ENCODE data around the gene KIT. TPM values are rescaled to one million over a fixed set of nuclear protein-coding genes. Genes with fewer than 3 reads are reported as not detected.

Gene KIT
- total and polyA plus RNA-seq, 2 of the 13 experiments (the other 11 are each of a cell fraction or from before 2014, with no cell fraction given), result not detected

GRCh38 chr4:54696649-54697048 lies 38.9 kb downstream of the KIT start:
- Histone ChIP-seq H3K27ac (ENCODE audit: extremely low read length, insufficient read depth, low read length) (no peak overlapping the region), H3K4me1 (ENCODE audit: insufficient read depth, low read length) (no peaks in the 10 kb centered on the region), H3K36me3 (replicated peaks in 1 of 2; ENCODE audit: control insufficient read depth in 1 of 2, insufficient read depth in 2 of 2, low read length in 2 of 2) (no peaks in the 10 kb centered on the region), H4K20me1 (ENCODE audit: insufficient read depth, low read length) (no peaks in the 10 kb centered on the region), H3K9ac (ENCODE audit: insufficient read depth, low read depth, low read length) (no peak overlapping the region), H3K4me2 (ENCODE audit: low read depth, low read length) (no peak overlapping the region), H3K4me3 (replicated peaks in 1 of 3; ENCODE audit: insufficient read depth in 1 of 3, low read depth in 2 of 3, low read length in 3 of 3) (no peak overlapping the region), H2AFZ (ENCODE audit: low read length) (no peak overlapping the region), H3K9me3 (ENCODE audit: low read length) (no peaks in the 10 kb centered on the region), H3K79me2 (ENCODE audit: insufficient read depth, low read length) (no peaks in the 10 kb centered on the region), H3K27me3 (ENCODE audit: control insufficient read depth in 1 of 2, insufficient read depth in 2 of 2, low read length in 2 of 2) (no peaks in the 10 kb centered on the region; a peak in 2 of 5 replicates)
- WGBS (ENCODE audit: low lambda C conversion rate), result 37% methylated on average over 5 of the region's 5 CpGs
- ATAC-seq (no peak), DNase-seq (ENCODE audit: low spot score) (no peak), FAIRE-seq (no peak)
- TF ChIP-seq ZNF329 (CRISPR knock-in tag; IDR thresholded peaks at IDR 0.05; ENCODE audit: low read depth), result no peak
- no peak for TF ChIP-seq SIN3A (IDR thresholded peaks at IDR 0.05; ENCODE audit: borderline replicate concordance, low read depth, low read length)
- no peak for TF ChIP-seq HMGXB4 (CRISPR knock-in tag; IDR thresholded peaks at IDR 0.05; ENCODE audit: borderline replicate concordance in 1 of 2, low read depth in 1 of 2)
- TF ChIP-seq ZKSCAN8 (CRISPR knock-in tag; IDR thresholded peaks at IDR 0.05; ENCODE audit: borderline replicate concordance), result no peak
- TF ChIP-seq LRRFIP1 (CRISPR knock-in tag; conservative IDR thresholded peaks at IDR 0.05), result no peak
- no peak for TF ChIP-seq MYPOP (CRISPR knock-in tag; IDR thresholded peaks at IDR 0.05)
- no peak for TF ChIP-seq MZF1 (CRISPR knock-in tag; IDR thresholded peaks at IDR 0.05; ENCODE audit: borderline replicate concordance)
- no peak for TF ChIP-seq MTF2 (CRISPR knock-in tag; IDR thresholded peaks at IDR 0.05; ENCODE audit: borderline replicate concordance)
- no peak for TF ChIP-seq DRAP1 (CRISPR knock-in tag; IDR thresholded peaks at IDR 0.05)
- TF ChIP-seq ZNF276 (CRISPR knock-in tag; IDR thresholded peaks at IDR 0.05; ENCODE audit: low read depth), result no peak
- intact Hi-C loops (cut with micrococcal nuclease; ENCODE audit: unreplicated experiment) (no loop called here), in situ Hi-C loops (cut with HindIII; ENCODE audit: extremely low pct_ligation_motif_present, low pct_unique_long_range_greater_than_20kb) (loop anchor here (25.0 kb wide), 1 partner anchor 616 kb away; no protein-coding TSS in a partner anchor)
- CTCF ChIA-PET (ENCODE audit: low intra/inter-chr PET ratio, low total read pairs), result no interaction called here
- POLR2A ChIA-PET, result no interaction called here
- BruUV-seq (replicated peaks), result no TSS peak

All from HepG2 (cell line).